Activated CD4-positive, alpha-beta T cell treated with anti-CD3 and anti-CD28 coated beads for 36 hours (primary cell): ENCODE measurements around the gene TP73. TPM values are rescaled to one million over a fixed set of nuclear protein-coding genes. Genes with fewer than 3 reads are reported as not detected.

Experiments used
- ATAC-seq: fragments of 200-7000 bp; cut with Tn5 transposase; one replicate; pipeline ENCODE4 v1.10.0; 2021; ENCODE audit warnings: mild to moderate bottlenecking, moderate library complexity
- CTCF ChIA-PET: fragments of 350-600 bp; sonication (Branson Sonifier 250); formaldehyde crosslinking; loops from one replicate; lab custom pipeline; 2021; ENCODE audit warnings: antibody characterized with exemption; lab: Charles Lee
- POLR2A ChIA-PET: fragments of 350-600 bp; sonication (Branson Sonifier 250); formaldehyde crosslinking; loops from one replicate; lab custom pipeline; 2021; ENCODE audit warnings: antibody characterized with exemption, inconsistent platforms; lab: Charles Lee
- DNase-seq: peaks from one replicate; pipeline ENCODE4 v3.0.0-alpha.2; 2020
- H3K27ac Mint-ChIP-seq: one replicate; pipeline ENCODE4 v1.8.0; 2021; ENCODE audit warnings: mixed read lengths
- H3K27me3 Mint-ChIP-seq: one replicate; pipeline ENCODE4 v1.8.0; 2021; ENCODE audit warnings: mixed read lengths
- H3K36me3 Mint-ChIP-seq: one replicate; pipeline ENCODE4 v1.8.0; 2021; ENCODE audit warnings: low read depth, mixed read lengths
- H3K4me1 Mint-ChIP-seq: one replicate; pipeline ENCODE4 v1.8.0; 2021; ENCODE audit warnings: mixed read lengths
- H3K4me3 Mint-ChIP-seq: one replicate; pipeline ENCODE4 v1.8.0; 2021; ENCODE audit warnings: mild to moderate bottlenecking, moderate library complexity, mixed read lengths
- H3K9me3 Mint-ChIP-seq: one replicate; pipeline ENCODE4 v1.8.0; 2021; ENCODE audit warnings: low read depth, mixed read lengths
- intact Hi-C, 2 experiments: fragments of 100-400 bp; cut with DNase I in 1 of 2; cut with micrococcal nuclease in 1 of 2; formaldehyde crosslinking; loops; one replicate each; pipeline versions ENCODE4 v1.14.2 to v1.15.1; 2022 to 2024; cut with DNase I, micrococcal nuclease
- total RNA-seq, 2 experiments: library from RNA; stranded (reverse); gene quantifications; one replicate each; pipeline ENCODE4 v1.2.3, GENCODE V29; 2021

Gene TP73
- total RNA-seq, 2 experiments from 2014 or later = 0.32 to 0.40 TPM

DNA sequence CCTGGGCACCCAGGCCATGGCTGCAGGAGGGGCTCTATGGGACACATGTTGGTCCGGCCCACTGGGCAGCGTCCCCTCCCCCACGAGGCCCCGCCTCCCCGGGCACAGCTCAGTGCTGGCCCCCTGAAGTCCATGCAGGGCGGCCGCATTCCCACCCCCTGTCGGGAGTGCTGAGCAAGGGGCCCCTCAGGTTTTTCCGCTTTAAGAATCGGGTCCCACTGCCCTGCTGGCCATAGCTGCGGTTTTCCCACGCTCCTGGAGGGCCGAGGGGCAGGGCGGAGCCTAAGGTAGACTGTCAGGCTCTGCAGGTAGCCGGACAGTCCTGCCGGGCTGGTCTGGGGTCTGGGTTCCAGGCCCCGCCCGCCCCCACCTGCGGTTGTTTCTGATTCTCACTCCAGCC lies 56.5 kb downstream of the TP73 start:
- DNase-seq = no peak
- CTCF ChIA-PET = no interaction called here
- Mint-ChIP-seq H3K4me3 (no peak overlapping the region), H3K4me1 (peaks cover 5% of the 10 kb centered on the region), H3K27me3 (peaks cover 12% of the 10 kb centered on the region), H3K36me3 (no peaks in the 10 kb centered on the region), H3K9me3 (no peaks in the 10 kb centered on the region), H3K27ac (no peak overlapping the region)
- ATAC-seq = no peak
- intact Hi-C loops = no loop called here
- POLR2A ChIA-PET = no interaction called here

DNA sequence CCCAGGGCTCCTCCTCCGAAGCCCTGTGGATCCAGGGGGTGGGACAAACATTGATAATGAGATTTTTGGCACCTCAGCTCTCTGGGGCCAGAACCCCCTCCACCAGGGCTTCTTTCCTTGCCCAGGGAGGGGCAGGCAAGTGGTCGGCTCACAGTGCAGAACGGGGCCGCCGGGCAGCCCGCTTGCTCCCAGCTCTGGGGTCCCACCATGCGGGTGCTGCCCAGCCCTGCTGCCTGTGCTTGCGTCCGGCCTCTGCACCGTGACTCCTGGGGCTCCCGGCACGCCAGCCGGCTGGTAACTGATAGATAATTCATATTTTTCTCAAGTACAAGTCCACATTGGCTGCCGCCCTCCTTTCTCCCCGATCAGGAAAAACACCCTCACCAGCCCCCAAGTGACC lies 57.9 kb downstream of the TP73 start:
- Mint-ChIP-seq H3K9me3 (no peaks in the 10 kb centered on the region), H3K36me3 (no peaks in the 10 kb centered on the region), H3K27me3 (peaks cover 12% of the 10 kb centered on the region), H3K4me1 (no peaks in the 10 kb centered on the region), H3K27ac (no peak overlapping the region), H3K4me3 (no peak overlapping the region)
- POLR2A ChIA-PET = interaction anchor here (0.6 kb wide), 1 partner anchor 9 kb away, joined by 3 read pairs; no protein-coding TSS in a partner anchor
- no peak for DNase-seq
- CTCF ChIA-PET = no interaction called here
- intact Hi-C loops = no loop called here
- ATAC-seq = no peak

- no peaks in the 10 kb centered on the region for H3K9me3 Mint-ChIP-seq
- no peak overlapping the region for H3K27ac Mint-ChIP-seq
- no peak for ATAC-seq
- no peak for DNase-seq
- intact Hi-C loops = no loop called here
- no peaks in the 10 kb centered on the region for H3K36me3 Mint-ChIP-seq
- H3K4me3 Mint-ChIP-seq = no peak overlapping the region
- no peaks in the 10 kb centered on the region for H3K4me1 Mint-ChIP-seq
- ChIA-PET CTCF (interaction anchor here (0.7 kb wide), 1 partner anchor 13 kb away, joined by 3 read pairs; no protein-coding TSS in a partner anchor), POLR2A (no interaction called here)
- H3K27me3 Mint-ChIP-seq = peaks cover 13% of the 10 kb centered on the region
Observed at GRCh38 chr1:3711381-3711779, 59.1 kb downstream of the TP73 start.

DNA sequence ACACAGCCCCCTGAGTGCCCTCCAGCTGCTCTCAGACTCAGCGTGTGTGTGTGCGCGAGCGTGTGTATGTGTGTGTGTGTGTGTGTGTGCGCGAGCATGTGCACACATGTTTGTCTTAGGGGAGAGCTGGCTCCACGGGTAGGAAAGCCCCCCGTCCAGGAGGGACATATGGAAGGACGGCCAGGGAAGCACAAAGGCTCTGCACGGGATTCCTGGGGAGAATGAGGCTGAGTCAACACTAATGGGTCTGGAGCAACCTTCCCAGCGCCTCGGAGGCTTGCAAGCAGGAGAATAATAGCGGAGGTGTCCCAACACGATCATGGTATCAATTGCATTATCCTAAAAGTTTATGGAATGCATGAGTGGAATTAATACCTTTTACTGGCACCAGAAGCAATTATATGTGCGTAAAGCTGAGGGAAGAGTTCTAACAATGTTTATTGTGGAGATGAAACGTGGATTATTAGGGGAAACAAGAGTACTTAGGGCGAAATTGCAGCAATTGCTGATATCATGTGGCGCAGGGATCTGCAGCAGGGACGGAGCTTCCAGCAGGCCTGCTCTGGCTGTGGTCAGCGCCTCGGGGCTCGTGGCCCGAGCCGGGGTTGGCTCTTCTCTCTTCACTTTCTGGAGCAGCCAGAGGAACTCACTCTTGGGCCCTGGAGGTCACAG lies 59.6 kb downstream of the TP73 start:
- intact Hi-C loops = no loop called here
- Mint-ChIP-seq H3K4me1 (no peaks in the 10 kb centered on the region), H3K27ac (no peak overlapping the region), H3K9me3 (no peaks in the 10 kb centered on the region), H3K36me3 (no peaks in the 10 kb centered on the region), H3K4me3 (no peak overlapping the region), H3K27me3 (peaks cover 13% of the 10 kb centered on the region)
- ChIA-PET POLR2A (no interaction called here), CTCF (no interaction called here)
- ATAC-seq = no peak
- no peak for DNase-seq

- ATAC-seq (no peak), DNase-seq (no peak)
- Mint-ChIP-seq H3K36me3 (no peaks in the 10 kb centered on the region), H3K9me3 (no peaks in the 10 kb centered on the region), H3K4me1 (no peaks in the 10 kb centered on the region), H3K4me3 (no peak overlapping the region), H3K27me3 (peaks cover 11% of the 10 kb centered on the region), H3K27ac (no peak overlapping the region)
- intact Hi-C loops = no loop called here
- POLR2A ChIA-PET = no interaction called here
- CTCF ChIA-PET = no interaction called here
Observed at GRCh38 chr1:3712573-3713535, 60.5 kb downstream of the TP73 start.

DNA sequence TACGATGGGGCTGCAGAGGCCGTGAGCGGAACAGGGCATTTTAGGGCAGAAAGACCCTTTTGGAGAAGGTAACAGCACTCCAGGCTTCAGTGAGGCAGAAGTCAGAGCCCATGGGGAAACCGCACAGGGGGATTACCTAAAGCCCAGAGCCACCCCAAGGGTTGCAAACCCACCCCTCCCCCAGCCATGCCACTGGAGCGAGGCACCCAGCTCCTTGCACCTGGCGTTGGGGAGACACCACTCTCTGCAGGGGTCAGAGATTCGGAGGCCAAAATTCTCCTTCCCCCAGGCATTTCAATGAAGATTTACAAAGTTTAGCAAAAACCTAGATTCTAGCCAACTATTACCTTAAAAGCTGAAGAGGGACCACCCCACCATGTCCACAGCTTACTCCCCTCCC lies 61.5 kb downstream of the TP73 start:
- ChIA-PET CTCF (interaction anchor here (0.5 to 1.1 kb wide), 2 partner anchors 95 to 170 kb away, joined by 3 to 4 read pairs; no protein-coding TSS in a partner anchor), POLR2A (no interaction called here)
- H3K27ac Mint-ChIP-seq = no peak overlapping the region
- H3K4me1 Mint-ChIP-seq = no peaks in the 10 kb centered on the region
- DNase-seq = no peak
- H3K4me3 Mint-ChIP-seq = no peak overlapping the region
- ATAC-seq = no peak
- no peaks in the 10 kb centered on the region for H3K36me3 Mint-ChIP-seq
- H3K27me3 Mint-ChIP-seq = peaks cover 7% of the 10 kb centered on the region
- no peaks in the 10 kb centered on the region for H3K9me3 Mint-ChIP-seq
- intact Hi-C loops = no loop called here

DNA sequence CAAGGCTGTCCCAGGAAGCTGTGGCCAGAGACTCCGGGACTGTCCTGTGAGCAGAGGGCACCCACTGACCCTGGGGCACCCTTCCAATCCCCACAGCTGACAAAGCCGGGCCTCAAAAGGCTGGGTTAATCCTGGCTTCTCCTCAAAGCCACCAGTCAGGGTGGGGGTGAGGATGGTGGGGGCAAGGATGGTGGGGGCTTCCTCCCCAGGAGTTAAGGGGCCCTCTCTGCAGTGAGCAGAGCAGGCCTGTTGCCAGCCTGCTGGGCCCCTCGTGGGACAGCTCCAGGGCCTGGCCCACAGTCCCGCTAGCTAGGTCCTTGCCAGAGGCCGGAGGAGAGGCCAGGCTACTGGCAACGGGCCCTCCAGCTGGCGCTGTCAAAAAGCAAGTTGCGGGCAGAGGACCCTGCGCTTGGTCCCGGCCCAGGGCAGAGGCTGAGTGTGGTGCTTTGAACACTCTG lies 62.0 kb downstream of the TP73 start:
- ChIA-PET CTCF (interaction anchor here (1.1 kb wide), 1 partner anchor 95 kb away, joined by 4 read pairs; no protein-coding TSS in a partner anchor), POLR2A (no interaction called here)
- DNase-seq (no peak), ATAC-seq (no peak)
- peaks cover 7% of the 10 kb centered on the region for H3K27me3 Mint-ChIP-seq
- intact Hi-C loops = no loop called here
- H3K27ac Mint-ChIP-seq = no peak overlapping the region
- no peaks in the 10 kb centered on the region for H3K36me3 Mint-ChIP-seq
- no peak overlapping the region for H3K4me3 Mint-ChIP-seq
- no peaks in the 10 kb centered on the region for H3K9me3 Mint-ChIP-seq
- no peaks in the 10 kb centered on the region for H3K4me1 Mint-ChIP-seq

GRCh38 chr1:3714814-3715213 lies 62.5 kb downstream of the TP73 start:
- no peak overlapping the region for H3K27ac Mint-ChIP-seq
- H3K27me3 Mint-ChIP-seq = peaks cover 5% of the 10 kb centered on the region
- H3K4me1 Mint-ChIP-seq = peaks cover 3% of the 10 kb centered on the region
- ChIA-PET POLR2A (no interaction called here), CTCF (interaction anchor here (1.1 kb wide), 1 partner anchor 96 kb away, joined by 4 read pairs; no protein-coding TSS in a partner anchor)
- no peaks in the 10 kb centered on the region for H3K36me3 Mint-ChIP-seq
- H3K4me3 Mint-ChIP-seq = no peak overlapping the region
- no peak for ATAC-seq
- H3K9me3 Mint-ChIP-seq = no peaks in the 10 kb centered on the region
- intact Hi-C loops = no loop called here
- no peak for DNase-seq

DNA sequence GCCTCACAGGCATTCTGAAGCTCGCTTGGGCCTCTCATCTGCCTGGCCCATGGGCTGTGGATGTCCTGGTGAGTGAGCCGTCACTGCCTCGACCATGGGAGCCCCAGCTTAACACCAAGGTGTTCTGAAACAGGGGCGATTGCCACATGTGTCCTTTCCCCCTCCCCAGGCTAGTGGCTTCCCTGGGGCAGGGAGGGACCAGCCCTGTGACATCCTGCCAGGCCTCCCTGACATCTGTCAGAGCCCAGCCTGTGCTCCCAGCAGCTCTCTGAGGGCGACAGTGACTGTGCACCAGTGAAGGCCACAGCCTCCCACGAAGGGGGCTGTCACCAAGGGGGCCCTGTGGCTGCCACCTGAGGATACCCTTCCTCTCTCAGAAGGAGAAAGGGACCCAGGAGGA lies 64.0 kb downstream of the TP73 start:
- Mint-ChIP-seq H3K27ac (no peak overlapping the region), H3K36me3 (no peaks in the 10 kb centered on the region), H3K9me3 (no peaks in the 10 kb centered on the region), H3K4me1 (peaks cover 10% of the 10 kb centered on the region), H3K4me3 (no peak overlapping the region), H3K27me3 (peaks cover 1% of the 10 kb centered on the region)
- POLR2A ChIA-PET = no interaction called here
- DNase-seq = no peak
- CTCF ChIA-PET = interaction anchor here (0.9 kb wide), 1 partner anchor 8 kb away, joined by 3 read pairs; no protein-coding TSS in a partner anchor
- ATAC-seq = no peak
- intact Hi-C loops = no loop called here

DNA sequence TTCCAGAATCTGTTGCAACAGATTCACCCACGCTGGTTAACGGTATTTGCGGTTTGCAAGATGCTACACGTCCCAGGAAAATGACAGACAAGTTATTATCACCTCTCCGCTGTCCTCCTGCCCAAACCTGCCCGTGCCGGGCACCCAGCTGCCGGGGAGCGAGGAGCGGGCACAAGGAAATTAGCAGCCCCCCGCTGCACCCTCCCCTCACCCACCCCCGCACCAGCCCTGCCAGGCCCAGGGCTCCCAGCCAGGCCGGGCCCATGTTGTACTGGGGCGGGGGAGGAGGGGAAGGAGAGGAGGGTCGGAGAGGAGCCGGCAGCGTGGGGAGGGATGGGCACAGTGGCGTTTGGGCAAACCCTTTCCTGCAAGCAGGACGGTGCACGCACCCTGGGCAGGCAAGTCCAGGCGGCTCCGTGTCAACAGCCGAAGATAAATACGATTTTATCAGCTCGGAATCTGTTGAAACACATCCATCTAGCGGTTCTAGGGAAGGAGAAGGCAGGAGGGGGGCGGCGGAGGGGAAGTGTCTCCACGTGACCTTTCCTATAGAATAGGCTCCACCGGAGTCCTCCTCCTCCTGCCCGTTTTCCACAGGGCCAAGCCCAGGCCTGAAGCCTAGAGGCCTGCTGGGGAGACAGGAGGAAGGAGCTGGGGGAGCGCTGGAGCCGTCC lies 64.9 kb downstream of the TP73 start:
- CTCF ChIA-PET = no interaction called here
- peaks cover 10% of the 10 kb centered on the region for H3K4me1 Mint-ChIP-seq
- intact Hi-C loops = no loop called here
- DNase-seq (no peak), ATAC-seq (no peak)
- H3K36me3 Mint-ChIP-seq = no peaks in the 10 kb centered on the region
- H3K9me3 Mint-ChIP-seq = no peaks in the 10 kb centered on the region
- POLR2A ChIA-PET = no interaction called here
- H3K27me3 Mint-ChIP-seq = peaks cover 1% of the 10 kb centered on the region
- H3K27ac Mint-ChIP-seq = no peak overlapping the region
- no peak overlapping the region for H3K4me3 Mint-ChIP-seq
